ENCODE measurements around the gene APOBEC3H. TPM values are rescaled to one million over a fixed set of nuclear protein-coding genes. Genes with fewer than 3 reads are reported as not detected.

APOBEC3H gene
- total RNA-seq, 2 experiments from 2014 or later: 6.8 to 7.1 TPM

- Mint-ChIP-seq H3K36me3 (ENCODE audit: low read depth) (peaks cover 2% of the 10 kb centered on the region), H3K9me3 (no peaks in the 10 kb centered on the region), H3K4me3 (peak within 1 kb of the TSS; percentile 74), H3K4me1 (ENCODE audit: low read depth) (peaks cover 44% of the 10 kb centered on the region), H3K27ac (peak within 1 kb of the TSS; percentile 78), H3K27me3 (peaks cover 14% of the 10 kb centered on the region)
- ChIA-PET POLR2A (interaction anchor here (0.6 to 6.2 kb wide), 5 partner anchors 22 to 281 kb away, joined by 3 to 61 read pairs (median 3); partner anchors contain the start of genes CBX6 and RPL3), CTCF (interaction anchor here (1.2 to 1.3 kb wide), 3 partner anchors 10 to 19 kb away, joined by 3 to 5 read pairs (median 3); no protein-coding TSS in a partner anchor)
- TF ChIP-seq, protein P1, sequence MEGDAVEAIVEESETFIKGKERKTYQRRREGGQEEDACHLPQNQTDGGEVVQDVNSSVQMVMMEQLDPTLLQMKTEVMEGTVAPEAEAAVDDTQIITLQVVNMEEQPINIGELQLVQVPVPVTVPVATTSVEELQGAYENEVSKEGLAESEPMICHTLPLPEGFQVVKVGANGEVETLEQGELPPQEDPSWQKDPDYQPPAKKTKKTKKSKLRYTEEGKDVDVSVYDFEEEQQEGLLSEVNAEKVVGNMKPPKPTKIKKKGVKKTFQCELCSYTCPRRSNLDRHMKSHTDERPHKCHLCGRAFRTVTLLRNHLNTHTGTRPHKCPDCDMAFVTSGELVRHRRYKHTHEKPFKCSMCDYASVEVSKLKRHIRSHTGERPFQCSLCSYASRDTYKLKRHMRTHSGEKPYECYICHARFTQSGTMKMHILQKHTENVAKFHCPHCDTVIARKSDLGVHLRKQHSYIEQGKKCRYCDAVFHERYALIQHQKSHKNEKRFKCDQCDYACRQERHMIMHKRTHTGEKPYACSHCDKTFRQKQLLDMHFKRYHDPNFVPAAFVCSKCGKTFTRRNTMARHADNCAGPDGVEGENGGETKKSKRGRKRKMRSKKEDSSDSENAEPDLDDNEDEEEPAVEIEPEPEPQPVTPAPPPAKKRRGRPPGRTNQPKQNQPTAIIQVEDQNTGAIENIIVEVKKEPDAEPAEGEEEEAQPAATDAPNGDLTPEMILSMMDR (IDR thresholded peaks at IDR 0.05): no peak
- ATAC-seq (peak; percentile 78), DNase-seq (peak; percentile 91)
- intact Hi-C loops (cut with micrococcal nuclease): no loop called here
These were observed 55.6 kb downstream of the APOBEC3H start, which contains the start of gene CBX7 for GRCh38 chr22:39152511-39153219. Gene CBX7, minus strand, starts transcription at chr22:39152680. Its CDS starts 236 bp downstream, at chr22:39152444.

- TF ChIP-seq, protein P1 (IDR thresholded peaks at IDR 0.05): no peak
- intact Hi-C loops (cut with micrococcal nuclease): no loop called here
- ChIA-PET CTCF (interaction anchor here (1.2 to 1.3 kb wide), 4 partner anchors 10 to 156 kb away, joined by 3 to 5 read pairs (median 4); no protein-coding TSS in a partner anchor), POLR2A (interaction anchor here (0.6 to 6.2 kb wide), 4 partner anchors 21 to 164 kb away, joined by 3 to 61 read pairs (median 3); partner anchors contain the start of gene RPL3)
- ATAC-seq: no peak
- peak overlapping the region; percentile 74 for H3K4me3 Mint-ChIP-seq
- H3K36me3 Mint-ChIP-seq (ENCODE audit: low read depth): peaks cover 2% of the 10 kb centered on the region
- H3K4me1 Mint-ChIP-seq (ENCODE audit: low read depth): peaks cover 38% of the 10 kb centered on the region
- no peaks in the 10 kb centered on the region for H3K9me3 Mint-ChIP-seq
- no peak for DNase-seq
- peak overlapping the region; percentile 78 for H3K27ac Mint-ChIP-seq
- H3K27me3 Mint-ChIP-seq: peaks cover 14% of the 10 kb centered on the region
These were observed 56.2 kb downstream of the APOBEC3H start for GRCh38 chr22:39153220-39153717.

Other genes with a start within 250 kb of the APOBEC3H start
- 10 to 100 TPM; 97.7 to 99.4 TPM for gene CBX6, start 225.0 kb upstream of the APOBEC3H start, total RNA-seq
- not detected for gene APOBEC3A, start 139.6 kb upstream of the APOBEC3H start, total RNA-seq
- gene APOBEC3B, start 114.9 kb upstream of the APOBEC3H start, total RNA-seq: 1 to 10 TPM; 5.0 to 5.1 TPM
- gene APOBEC3C, start 83.0 kb upstream of the APOBEC3H start, total RNA-seq: 10 to 100 TPM; 82.2 to 82.6 TPM
- 10 to 100 TPM; 34.4 to 34.9 TPM for gene APOBEC3D, start 76.1 kb upstream of the APOBEC3H start, total RNA-seq
- gene APOBEC3F, start 56.4 kb upstream of the APOBEC3H start, total RNA-seq: 10 to 100 TPM; 20.7 to 25.0 TPM
- gene APOBEC3G, start 20.0 kb upstream of the APOBEC3H start, total RNA-seq: 10 to 100 TPM; 66.0 to 66.5 TPM
- 10 to 100 TPM; 23.6 to 25.0 TPM for gene CBX7, start 55.4 kb downstream of the APOBEC3H start, total RNA-seq
- 1 to 10 TPM; 1.7 to 3.0 TPM for gene PDGFB, start 147.7 kb downstream of the APOBEC3H start, total RNA-seq
- gene RPL3, start 222.4 kb downstream of the APOBEC3H start, total RNA-seq: 1,000 to 10,000 TPM; 3,563 to 3,599 TPM